Measurements from ENCODE around the gene LRRC38. TPM values are rescaled to one million over a fixed set of nuclear protein-coding genes. Genes with fewer than 3 reads are reported as not detected.
"Not testable (repeated sequence)": the region's sequence is repeated elsewhere in the genome, so short reads cannot be mapped to it uniquely, and the experiment has no call there.

The LRRC38 gene
- not detected in 2 replicates for total RNA-seq
- long read RNA-seq, result 0 reads

- TF ChIP-seq, protein P1, sequence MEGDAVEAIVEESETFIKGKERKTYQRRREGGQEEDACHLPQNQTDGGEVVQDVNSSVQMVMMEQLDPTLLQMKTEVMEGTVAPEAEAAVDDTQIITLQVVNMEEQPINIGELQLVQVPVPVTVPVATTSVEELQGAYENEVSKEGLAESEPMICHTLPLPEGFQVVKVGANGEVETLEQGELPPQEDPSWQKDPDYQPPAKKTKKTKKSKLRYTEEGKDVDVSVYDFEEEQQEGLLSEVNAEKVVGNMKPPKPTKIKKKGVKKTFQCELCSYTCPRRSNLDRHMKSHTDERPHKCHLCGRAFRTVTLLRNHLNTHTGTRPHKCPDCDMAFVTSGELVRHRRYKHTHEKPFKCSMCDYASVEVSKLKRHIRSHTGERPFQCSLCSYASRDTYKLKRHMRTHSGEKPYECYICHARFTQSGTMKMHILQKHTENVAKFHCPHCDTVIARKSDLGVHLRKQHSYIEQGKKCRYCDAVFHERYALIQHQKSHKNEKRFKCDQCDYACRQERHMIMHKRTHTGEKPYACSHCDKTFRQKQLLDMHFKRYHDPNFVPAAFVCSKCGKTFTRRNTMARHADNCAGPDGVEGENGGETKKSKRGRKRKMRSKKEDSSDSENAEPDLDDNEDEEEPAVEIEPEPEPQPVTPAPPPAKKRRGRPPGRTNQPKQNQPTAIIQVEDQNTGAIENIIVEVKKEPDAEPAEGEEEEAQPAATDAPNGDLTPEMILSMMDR (IDR thresholded peaks at IDR 0.05), result no peak
Measured at GRCh38 chr1:13513895-13514546, at the start of gene LRRC38. LRRC38 (minus strand) TSS chr1:13514003; CDS start chr1:13513593, 410 bp downstream.

GRCh38 chr1:13562981-13563380, 49.2 kb upstream of the LRRC38 start:
- not testable (repeated sequence) for H3K27me3 Mint-ChIP-seq (ENCODE audit: unreplicated experiment); H3K36me3 Mint-ChIP-seq (ENCODE audit: unreplicated experiment); H3K4me1 Mint-ChIP-seq (ENCODE audit: unreplicated experiment); H3K4me3 Mint-ChIP-seq (ENCODE audit: unreplicated experiment); DNase-seq (ENCODE audit: extremely low spot score, unreplicated experiment); H3K27ac Mint-ChIP-seq (ENCODE audit: unreplicated experiment)
- H3K9me3 Mint-ChIP-seq (ENCODE audit: unreplicated experiment), result peaks cover 16% of the 10 kb centered on the region

More at GRCh38 chr1:13513895-13514546, at the start of gene LRRC38:
- H3K27me3 Mint-ChIP-seq (ENCODE audit: unreplicated experiment), result peaks cover 6% of the 10 kb centered on the region
- no peak within 1 kb of the TSS for H3K27ac Mint-ChIP-seq (ENCODE audit: unreplicated experiment)
- H3K36me3 Mint-ChIP-seq (ENCODE audit: unreplicated experiment), result no peaks in the 10 kb centered on the region
- no peak for DNase-seq (ENCODE audit: extremely low spot score, unreplicated experiment)
- no peaks in the 10 kb centered on the region for H3K4me1 Mint-ChIP-seq (ENCODE audit: unreplicated experiment)
- H3K9me3 Mint-ChIP-seq (ENCODE audit: unreplicated experiment), result peaks cover 8% of the 10 kb centered on the region
- H3K4me3 Mint-ChIP-seq (ENCODE audit: unreplicated experiment), result no peak within 1 kb of the TSS

- Mint-ChIP-seq H3K36me3 (ENCODE audit: unreplicated experiment) (no peaks in the 10 kb centered on the region), H3K9me3 (ENCODE audit: unreplicated experiment) (peaks cover 16% of the 10 kb centered on the region), H3K27me3 (ENCODE audit: unreplicated experiment) (no peaks in the 10 kb centered on the region), H3K27ac (ENCODE audit: unreplicated experiment) (no peak overlapping the region), H3K4me3 (ENCODE audit: unreplicated experiment) (no peak overlapping the region), H3K4me1 (ENCODE audit: unreplicated experiment) (no peaks in the 10 kb centered on the region)
- TF ChIP-seq, protein P1 (IDR thresholded peaks at IDR 0.05), result no peak
- DNase-seq (ENCODE audit: extremely low spot score, unreplicated experiment), result no peak
Measured at GRCh38 chr1:13560541-13560940, 46.7 kb upstream of the LRRC38 start.

GRCh38 chr1:13556224-13556764, 42.5 kb upstream of the LRRC38 start:
- Mint-ChIP-seq H3K9me3 (ENCODE audit: unreplicated experiment) (peaks cover 14% of the 10 kb centered on the region), H3K27ac (ENCODE audit: unreplicated experiment) (no peak overlapping the region), H3K4me1 (ENCODE audit: unreplicated experiment) (no peaks in the 10 kb centered on the region), H3K27me3 (ENCODE audit: unreplicated experiment) (no peaks in the 10 kb centered on the region), H3K36me3 (ENCODE audit: unreplicated experiment) (no peaks in the 10 kb centered on the region), H3K4me3 (ENCODE audit: unreplicated experiment) (no peak overlapping the region)
- DNase-seq (ENCODE audit: extremely low spot score, unreplicated experiment), result no peak
- TF ChIP-seq, protein P1 (IDR thresholded peaks at IDR 0.05), result no peak

DNA sequence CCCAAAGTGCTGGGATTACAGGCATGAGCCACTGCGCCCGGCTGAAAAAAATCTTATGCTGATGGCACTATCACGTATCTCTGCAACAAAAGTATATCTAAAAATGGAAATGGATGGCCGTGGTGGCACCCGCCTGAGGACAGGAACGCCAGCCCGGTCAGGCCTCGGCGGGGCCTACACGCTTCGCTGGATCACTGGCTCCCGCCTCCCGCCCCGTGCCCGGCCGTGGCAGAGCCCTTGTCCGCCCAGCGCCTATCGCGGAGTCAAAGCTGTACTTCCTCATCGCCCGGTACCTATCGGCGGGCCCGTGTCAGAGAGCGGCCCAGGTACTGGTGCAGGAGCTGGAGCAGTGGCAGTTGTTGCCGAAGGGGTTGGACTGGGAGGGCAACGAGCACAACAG, 41.0 kb upstream of the LRRC38 start:
- no peaks in the 10 kb centered on the region for H3K27me3 Mint-ChIP-seq (ENCODE audit: unreplicated experiment)
- TF ChIP-seq, protein P1 (IDR thresholded peaks at IDR 0.05), result no peak
- no peaks in the 10 kb centered on the region for H3K4me1 Mint-ChIP-seq (ENCODE audit: unreplicated experiment)
- no peak overlapping the region for H3K27ac Mint-ChIP-seq (ENCODE audit: unreplicated experiment)
- no peaks in the 10 kb centered on the region for H3K36me3 Mint-ChIP-seq (ENCODE audit: unreplicated experiment)
- DNase-seq (ENCODE audit: extremely low spot score, unreplicated experiment), result no peak
- H3K4me3 Mint-ChIP-seq (ENCODE audit: unreplicated experiment), result no peak overlapping the region
- H3K9me3 Mint-ChIP-seq (ENCODE audit: unreplicated experiment), result peaks cover 10% of the 10 kb centered on the region
